ENCODE results near the gene RSKR.

GRCh38 chr17:28613931-28614381 is at the start of gene RSKR:
- TF ChIP-seq CTCF (IDR thresholded peaks at IDR 0.05) (no peak), EZH2 (IDR thresholded peaks at IDR 0.05) (no peak)
